Caco-2 (cell line): ENCODE results near the gene RBBP4. TPM values are rescaled to one million over a fixed set of nuclear protein-coding genes. Genes with fewer than 3 reads are reported as not detected.

ENCODE experiments used
- BruUV-seq: library from RNA; stranded (reverse); fragments of 400-500 nt; replicated peaks from 2 replicates; lab custom pipeline; 2021; lab: Mats Ljungman, UMichigan
- CTCF ChIA-PET: fragments of 300-600 bp; sonication (Branson Sonifier 250); formaldehyde crosslinking; loops from one replicate; lab custom pipeline; 2022; ENCODE audit warnings: antibody characterized with exemption; lab: Charles Lee
- POLR2A ChIA-PET: fragments of 300-600 bp; sonication (Branson Sonifier 250); formaldehyde crosslinking; loops from one replicate; lab custom pipeline; 2022; ENCODE audit warnings: antibody characterized with exemption; lab: Charles Lee
- DNase-seq, 2 experiments: peaks; one replicate each; pipeline versions ENCODE4 v3.0.0 to v3.0.0-alpha.2; 2020 to 2022
- H3K27me3 ChIP-seq: replicated peaks from 2 replicates; pipeline ENCODE4 v1.6.0; 2011; ENCODE audit warnings: low read length; ENCODE audit not compliant: control insufficient read depth, insufficient read depth
- H3K36me3 ChIP-seq: 2 replicates; pipeline ENCODE4 v1.5.1; 2011; ENCODE audit warnings: low read length; ENCODE audit not compliant: control insufficient read depth, insufficient read depth
- H3K4me1 ChIP-seq: fragments of 250-450 bp; sonication (Bioruptor Pico); 2 replicates; pipeline ENCODE4 v1.5.1; 2020; ENCODE audit warnings: mild to moderate bottlenecking
- H3K4me3 ChIP-seq: 2 replicates; pipeline ENCODE4 v1.5.1; 2011; ENCODE audit warnings: low read depth, mild to moderate bottlenecking, control low read depth, low read length
- H3K9me3 ChIP-seq: fragments of 250-450 bp; sonication (Bioruptor Pico); 2 replicates; pipeline ENCODE4 v1.5.1; 2020; ENCODE audit warnings: mild to moderate bottlenecking, moderate library complexity
- H3K27ac Mint-ChIP-seq: one replicate; pipeline ENCODE4 v1.8.0; 2022; ENCODE audit warnings: mixed read lengths; ENCODE audit not compliant: unreplicated experiment
- H3K27me3 Mint-ChIP-seq: one replicate; pipeline ENCODE4 v1.8.0; 2022; ENCODE audit warnings: mixed read lengths; ENCODE audit not compliant: insufficient read depth, unreplicated experiment
- H3K36me3 Mint-ChIP-seq: one replicate; pipeline ENCODE4 v1.8.0; 2022; ENCODE audit warnings: mild to moderate bottlenecking, mixed read lengths; ENCODE audit not compliant: insufficient read depth, unreplicated experiment
- H3K4me1 Mint-ChIP-seq: one replicate; pipeline ENCODE4 v1.8.0; 2022; ENCODE audit warnings: low read depth, mixed read lengths; ENCODE audit not compliant: unreplicated experiment
- H3K4me3 Mint-ChIP-seq: one replicate; pipeline ENCODE4 v1.8.0; 2022; ENCODE audit warnings: mild to moderate bottlenecking, moderate library complexity, mixed read lengths; ENCODE audit not compliant: unreplicated experiment
- H3K9me3 Mint-ChIP-seq: one replicate; pipeline ENCODE4 v1.8.0; 2022; ENCODE audit warnings: mixed read lengths; ENCODE audit not compliant: unreplicated experiment
- intact Hi-C: fragments of 100-400 bp; cut with micrococcal nuclease; formaldehyde crosslinking; loops from one replicate; pipeline ENCODE4 v1.10.0; 2022; ENCODE audit not compliant: unreplicated experiment
- total RNA-seq: library from RNA; stranded (reverse); gene quantifications from 2 replicates; pipeline ENCODE4 v1.2.3, GENCODE V29; 2022
- TF ChIP-seq, protein P1 (sequence below), 2 experiments: fragments of 200-600 bp in 1 of 2; IDR thresholded peaks; 1 replicate in 1 of 2; 2 replicates in 1 of 2; pipeline versions ENCODE4 v1.5.1 to v1.8.0; 2011 to 2022; ENCODE audit warnings: antibody characterized with exemption in 1 of 2, control low read depth in 1 of 2, inconsistent platforms in 1 of 2, low read depth in 1 of 2, low read length in 1 of 2, mild to moderate bottlenecking in 1 of 2, moderate library complexity in 1 of 2; ENCODE audit not compliant: insufficient read depth in 1 of 2, severe bottlenecking in 1 of 2, unreplicated experiment in 1 of 2

Gene RBBP4
- total RNA-seq, 1 experiment from 2014 or later, result 179 TPM

GRCh38 chr1:32619701-32620485, 31.1 kb upstream of the RBBP4 start:
- BruUV-seq, result no TSS peak
- ChIA-PET CTCF (no interaction called here), POLR2A (no interaction called here)

DNA sequence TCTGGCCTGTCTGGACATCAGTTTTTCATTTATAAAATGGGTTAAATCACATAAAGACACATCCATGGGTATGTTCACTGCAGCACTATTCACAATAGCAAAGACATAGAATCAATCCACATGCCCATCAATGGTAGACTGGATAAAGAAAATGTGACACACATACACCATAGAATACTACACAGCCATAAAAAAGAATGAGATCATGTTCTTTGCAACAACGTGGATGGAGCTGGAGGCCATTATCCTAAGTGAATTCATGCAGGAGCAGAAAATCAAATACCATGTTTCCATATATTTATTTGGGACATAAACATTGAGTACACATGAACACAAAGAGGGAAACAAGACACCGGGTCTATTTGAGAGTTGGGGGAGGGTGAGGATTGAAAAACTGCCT, 28.8 kb upstream of the RBBP4 start:
- Mint-ChIP-seq H3K9me3 (no peaks in the 10 kb centered on the region), H3K4me3 (no peak overlapping the region), H3K27ac (no peak overlapping the region), H3K36me3 (peaks cover 18% of the 10 kb centered on the region), H3K27me3 (no peaks in the 10 kb centered on the region), H3K4me1 (no peaks in the 10 kb centered on the region)
- intact Hi-C loops, result no loop called here
- no peak overlapping the region for H3K4me3 ChIP-seq
- TF ChIP-seq, protein P1, sequence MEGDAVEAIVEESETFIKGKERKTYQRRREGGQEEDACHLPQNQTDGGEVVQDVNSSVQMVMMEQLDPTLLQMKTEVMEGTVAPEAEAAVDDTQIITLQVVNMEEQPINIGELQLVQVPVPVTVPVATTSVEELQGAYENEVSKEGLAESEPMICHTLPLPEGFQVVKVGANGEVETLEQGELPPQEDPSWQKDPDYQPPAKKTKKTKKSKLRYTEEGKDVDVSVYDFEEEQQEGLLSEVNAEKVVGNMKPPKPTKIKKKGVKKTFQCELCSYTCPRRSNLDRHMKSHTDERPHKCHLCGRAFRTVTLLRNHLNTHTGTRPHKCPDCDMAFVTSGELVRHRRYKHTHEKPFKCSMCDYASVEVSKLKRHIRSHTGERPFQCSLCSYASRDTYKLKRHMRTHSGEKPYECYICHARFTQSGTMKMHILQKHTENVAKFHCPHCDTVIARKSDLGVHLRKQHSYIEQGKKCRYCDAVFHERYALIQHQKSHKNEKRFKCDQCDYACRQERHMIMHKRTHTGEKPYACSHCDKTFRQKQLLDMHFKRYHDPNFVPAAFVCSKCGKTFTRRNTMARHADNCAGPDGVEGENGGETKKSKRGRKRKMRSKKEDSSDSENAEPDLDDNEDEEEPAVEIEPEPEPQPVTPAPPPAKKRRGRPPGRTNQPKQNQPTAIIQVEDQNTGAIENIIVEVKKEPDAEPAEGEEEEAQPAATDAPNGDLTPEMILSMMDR (IDR thresholded peaks at IDR 0.05; ENCODE audit: insufficient read depth in 1 of 2, low read depth in 1 of 2, low read length in 1 of 2, severe bottlenecking in 1 of 2, unreplicated experiment in 1 of 2), result no peak
- H3K4me1 ChIP-seq, result no peaks in the 10 kb centered on the region
- DNase-seq, result no peak
- no peaks in the 10 kb centered on the region; the same call in 1 of the 2 replicates for H3K36me3 ChIP-seq
- H3K27me3 ChIP-seq, result no peaks in the 10 kb centered on the region
- CTCF ChIA-PET, result no interaction called here
- POLR2A ChIA-PET, result no interaction called here
- no peaks in the 10 kb centered on the region for H3K9me3 ChIP-seq
- BruUV-seq, result no TSS peak

More at GRCh38 chr1:32619701-32620485, 31.1 kb upstream of the RBBP4 start:
- H3K4me3 Mint-ChIP-seq, result no peak overlapping the region
- no peaks in the 10 kb centered on the region for H3K27me3 ChIP-seq
- no peak for DNase-seq
- H3K27me3 Mint-ChIP-seq, result no peaks in the 10 kb centered on the region
- no peaks in the 10 kb centered on the region for H3K9me3 ChIP-seq
- H3K9me3 Mint-ChIP-seq, result no peaks in the 10 kb centered on the region
- H3K4me3 ChIP-seq, result no peak overlapping the region
- no peaks in the 10 kb centered on the region for H3K4me1 Mint-ChIP-seq
- H3K36me3 ChIP-seq, result no peaks in the 10 kb centered on the region; the same call in 1 of the 2 replicates
- intact Hi-C loops, result loop anchor here (10.0 kb wide), 1 partner anchor 95 kb away; no protein-coding TSS in a partner anchor
- peaks cover 13% of the 10 kb centered on the region for H3K36me3 Mint-ChIP-seq
- no peak overlapping the region for H3K27ac Mint-ChIP-seq
- H3K4me1 ChIP-seq, result no peaks in the 10 kb centered on the region
- TF ChIP-seq, protein P1 (IDR thresholded peaks at IDR 0.05; ENCODE audit: insufficient read depth in 1 of 2, low read depth in 1 of 2, low read length in 1 of 2, severe bottlenecking in 1 of 2, unreplicated experiment in 1 of 2), result no peak

GRCh38 chr1:32622806-32623681, 28.0 kb upstream of the RBBP4 start:
- H3K4me3 ChIP-seq, result no peak overlapping the region
- peaks cover 24% of the 10 kb centered on the region for H3K36me3 Mint-ChIP-seq

More at GRCh38 chr1:32622806-32623681, 28.0 kb upstream of the RBBP4 start:
- Histone ChIP-seq H3K27me3 (no peaks in the 10 kb centered on the region), H3K4me1 (no peaks in the 10 kb centered on the region), H3K36me3 (no peaks in the 10 kb centered on the region; the same call in 1 of the 2 replicates), H3K9me3 (no peaks in the 10 kb centered on the region)
- no peaks in the 10 kb centered on the region for H3K4me1 Mint-ChIP-seq
- intact Hi-C loops, result no loop called here
- no peak overlapping the region for H3K4me3 Mint-ChIP-seq
- ChIA-PET CTCF (interaction anchor here (0.8 kb wide), 1 partner anchor 103 kb away, joined by 5 read pairs; no protein-coding TSS in a partner anchor), POLR2A (no interaction called here)
- TF ChIP-seq, protein P1 (IDR thresholded peaks at IDR 0.05; ENCODE audit: insufficient read depth in 1 of 2, low read depth in 1 of 2, low read length in 1 of 2, severe bottlenecking in 1 of 2, unreplicated experiment in 1 of 2), result no peak
- H3K27me3 Mint-ChIP-seq, result no peaks in the 10 kb centered on the region
- no peaks in the 10 kb centered on the region for H3K9me3 Mint-ChIP-seq
- H3K27ac Mint-ChIP-seq, result no peak overlapping the region
- no TSS peak for BruUV-seq
- no peak for DNase-seq
